ENCODE results near the gene PTPRD. TPM values are rescaled to one million over a fixed set of nuclear protein-coding genes. Genes with fewer than 3 reads are reported as not detected.

PTPRD gene
- total RNA-seq, 1 experiment from 2014 or later, result 1.8 TPM

DNA sequence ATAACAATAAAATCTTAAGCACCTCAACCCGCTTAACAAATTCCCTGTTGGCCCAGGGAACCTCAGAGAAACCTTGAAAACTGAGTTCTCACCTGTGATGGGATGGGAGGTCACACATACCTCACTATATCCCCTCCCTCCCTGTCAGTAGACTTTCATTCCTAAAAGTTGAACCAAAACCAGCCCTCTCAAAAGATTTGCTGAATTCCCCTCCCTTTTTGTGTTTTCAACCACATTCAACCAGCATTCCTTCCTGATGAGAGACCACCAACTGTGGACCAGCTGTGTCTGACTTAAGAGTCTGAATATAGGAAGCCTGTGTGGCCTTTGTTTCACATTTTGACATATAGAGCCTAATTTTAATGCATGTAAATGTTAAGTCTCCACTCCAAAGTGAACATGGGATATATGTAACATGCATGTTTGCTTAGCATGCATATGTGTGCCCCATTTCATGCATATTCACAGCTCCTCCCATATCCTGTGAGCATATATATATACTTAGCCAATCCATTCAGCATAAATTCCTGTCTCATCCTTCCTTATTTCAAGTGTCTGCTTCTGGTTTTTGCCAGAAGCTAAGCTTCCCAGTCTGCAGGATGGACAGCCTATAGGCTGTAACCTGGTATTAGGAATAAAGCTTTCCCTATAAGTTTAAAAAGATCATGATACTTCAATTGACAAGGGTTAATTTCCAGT lies 604.6 kb downstream of the PTPRD start:
- no peak overlapping the region for H3K4me3 Mint-ChIP-seq (ENCODE audit: low read depth, unreplicated experiment)
- no peak for DNase-seq
- intact Hi-C loops (cut with micrococcal nuclease; ENCODE audit: unreplicated experiment), result no loop called here
- CTCF ChIA-PET, result no interaction called here
- H3K27me3 Mint-ChIP-seq (ENCODE audit: unreplicated experiment), result no peaks in the 10 kb centered on the region
- H3K4me1 Mint-ChIP-seq (ENCODE audit: low read depth, unreplicated experiment), result no peaks in the 10 kb centered on the region
- BruUV-seq (replicated peaks), result no TSS peak
- no peak overlapping the region for H3K27ac Mint-ChIP-seq (ENCODE audit: unreplicated experiment)
- no peaks in the 10 kb centered on the region for H3K36me3 Mint-ChIP-seq (ENCODE audit: insufficient read depth, unreplicated experiment)
- TF ChIP-seq, protein P1, sequence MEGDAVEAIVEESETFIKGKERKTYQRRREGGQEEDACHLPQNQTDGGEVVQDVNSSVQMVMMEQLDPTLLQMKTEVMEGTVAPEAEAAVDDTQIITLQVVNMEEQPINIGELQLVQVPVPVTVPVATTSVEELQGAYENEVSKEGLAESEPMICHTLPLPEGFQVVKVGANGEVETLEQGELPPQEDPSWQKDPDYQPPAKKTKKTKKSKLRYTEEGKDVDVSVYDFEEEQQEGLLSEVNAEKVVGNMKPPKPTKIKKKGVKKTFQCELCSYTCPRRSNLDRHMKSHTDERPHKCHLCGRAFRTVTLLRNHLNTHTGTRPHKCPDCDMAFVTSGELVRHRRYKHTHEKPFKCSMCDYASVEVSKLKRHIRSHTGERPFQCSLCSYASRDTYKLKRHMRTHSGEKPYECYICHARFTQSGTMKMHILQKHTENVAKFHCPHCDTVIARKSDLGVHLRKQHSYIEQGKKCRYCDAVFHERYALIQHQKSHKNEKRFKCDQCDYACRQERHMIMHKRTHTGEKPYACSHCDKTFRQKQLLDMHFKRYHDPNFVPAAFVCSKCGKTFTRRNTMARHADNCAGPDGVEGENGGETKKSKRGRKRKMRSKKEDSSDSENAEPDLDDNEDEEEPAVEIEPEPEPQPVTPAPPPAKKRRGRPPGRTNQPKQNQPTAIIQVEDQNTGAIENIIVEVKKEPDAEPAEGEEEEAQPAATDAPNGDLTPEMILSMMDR (IDR thresholded peaks at IDR 0.05; ENCODE audit: unreplicated experiment), result no peak
- H3K9me3 Mint-ChIP-seq (ENCODE audit: low read depth, unreplicated experiment), result no peaks in the 10 kb centered on the region

- Mint-ChIP-seq H3K36me3 (ENCODE audit: insufficient read depth, unreplicated experiment) (no peaks in the 10 kb centered on the region), H3K4me3 (ENCODE audit: low read depth, unreplicated experiment) (no peak overlapping the region), H3K9me3 (ENCODE audit: low read depth, unreplicated experiment) (no peaks in the 10 kb centered on the region), H3K27ac (ENCODE audit: unreplicated experiment) (no peak overlapping the region), H3K27me3 (ENCODE audit: unreplicated experiment) (no peaks in the 10 kb centered on the region), H3K4me1 (ENCODE audit: low read depth, unreplicated experiment) (no peaks in the 10 kb centered on the region)
- BruUV-seq (replicated peaks), result no TSS peak
- intact Hi-C loops (cut with micrococcal nuclease; ENCODE audit: unreplicated experiment), result no loop called here
- CTCF ChIA-PET, result no interaction called here
- TF ChIP-seq, protein P1 (IDR thresholded peaks at IDR 0.05; ENCODE audit: unreplicated experiment), result no peak
- no peak for DNase-seq
Observed at GRCh38 chr9:10007356-10007755, 605.4 kb downstream of the PTPRD start.

DNA sequence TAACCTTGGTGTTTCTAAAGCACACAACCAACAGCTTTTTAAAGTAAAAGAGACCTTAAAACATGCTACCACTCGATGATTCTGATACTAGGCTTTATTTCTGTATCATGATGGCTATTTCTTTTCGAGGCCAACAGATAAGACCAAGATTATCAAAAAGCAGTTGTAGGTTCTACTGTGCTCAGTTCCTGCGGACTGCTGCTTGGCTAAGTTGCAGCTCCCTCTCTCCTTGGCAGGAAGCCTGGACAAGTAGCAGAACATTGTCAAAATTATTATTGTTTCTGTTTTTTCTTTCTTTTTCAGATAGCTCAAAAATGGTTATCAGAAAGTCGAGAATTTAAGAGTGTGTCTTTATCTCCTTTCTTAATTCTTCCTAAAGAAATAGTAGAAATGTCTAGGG lies 607.6 kb downstream of the PTPRD start:
- CTCF ChIA-PET, result no interaction called here
- Mint-ChIP-seq H3K4me1 (ENCODE audit: low read depth, unreplicated experiment) (no peaks in the 10 kb centered on the region), H3K36me3 (ENCODE audit: insufficient read depth, unreplicated experiment) (no peaks in the 10 kb centered on the region), H3K9me3 (ENCODE audit: low read depth, unreplicated experiment) (no peaks in the 10 kb centered on the region), H3K4me3 (ENCODE audit: low read depth, unreplicated experiment) (no peak overlapping the region), H3K27ac (ENCODE audit: unreplicated experiment) (no peak overlapping the region), H3K27me3 (ENCODE audit: unreplicated experiment) (no peaks in the 10 kb centered on the region)
- intact Hi-C loops (cut with micrococcal nuclease; ENCODE audit: unreplicated experiment), result no loop called here
- DNase-seq, result no peak
- TF ChIP-seq, protein P1 (IDR thresholded peaks at IDR 0.05; ENCODE audit: unreplicated experiment), result no peak
- no TSS peak for BruUV-seq (replicated peaks)

DNA sequence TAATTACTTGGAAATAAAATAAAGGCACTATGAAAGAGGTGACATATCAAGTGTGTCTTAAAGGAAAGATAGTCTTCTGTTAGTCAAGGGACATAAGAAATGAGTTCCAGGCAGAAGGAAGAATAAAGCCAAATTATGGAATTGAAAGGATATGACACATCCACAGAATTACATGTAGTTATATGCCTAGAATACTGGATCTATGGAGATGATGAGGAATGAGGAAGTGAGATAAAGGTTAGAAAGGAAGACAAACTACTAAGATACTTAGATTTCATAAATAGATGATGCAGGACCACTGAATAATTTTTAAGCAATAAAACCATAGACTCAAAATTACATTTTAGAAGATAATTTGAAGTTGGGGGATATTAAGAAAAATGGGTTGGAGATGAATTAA lies 609.8 kb downstream of the PTPRD start:
- DNase-seq, result no peak
- intact Hi-C loops (cut with micrococcal nuclease; ENCODE audit: unreplicated experiment), result no loop called here
- BruUV-seq (replicated peaks), result no TSS peak
- H3K9me3 Mint-ChIP-seq (ENCODE audit: low read depth, unreplicated experiment), result no peaks in the 10 kb centered on the region
- no peak overlapping the region for H3K4me3 Mint-ChIP-seq (ENCODE audit: low read depth, unreplicated experiment)
- TF ChIP-seq, protein P1 (IDR thresholded peaks at IDR 0.05; ENCODE audit: unreplicated experiment), result no peak
- no peaks in the 10 kb centered on the region for H3K27me3 Mint-ChIP-seq (ENCODE audit: unreplicated experiment)
- CTCF ChIA-PET, result no interaction called here
- H3K4me1 Mint-ChIP-seq (ENCODE audit: low read depth, unreplicated experiment), result no peaks in the 10 kb centered on the region
- H3K27ac Mint-ChIP-seq (ENCODE audit: unreplicated experiment), result no peak overlapping the region
- H3K36me3 Mint-ChIP-seq (ENCODE audit: insufficient read depth, unreplicated experiment), result no peaks in the 10 kb centered on the region

All from Calu3 (cell line).